ENCODE measurements around the gene RAB39A.
A peak's percentile ranks its signal among the peaks of the same experiment; 100 is the strongest.

Gene RAB39A

GRCh38 chr11:108009497-108010370 is 81.5 kb downstream of the RAB39A start:
- TF ChIP-seq CTCF (IDR thresholded peaks at IDR 0.05; ENCODE audit: insufficient read depth, low read length, missing control alignments) = no peak
- CTCF ChIA-PET = interaction anchor here (0.8 to 2.5 kb wide), 17 partner anchors 8 to 646 kb away, joined by 3 to 17 read pairs (median 6); no protein-coding TSS in a partner anchor
- DNase-seq (ENCODE audit: low read depth, low spot score) = no peak
- POLR2A ChIA-PET = interaction anchor here (0.8 to 1.2 kb wide), 2 partner anchors 11 to 446 kb away, joined by 3 to 6 read pairs; no protein-coding TSS in a partner anchor
- H3K4me3 ChIP-seq (ENCODE audit: low read depth, low read length) = peak overlapping the region; percentile 99

- ChIA-PET CTCF (no interaction called here), POLR2A (no interaction called here)
- DNase-seq (ENCODE audit: low read depth, low spot score) = no peak
- no peak overlapping the region for H3K4me3 ChIP-seq (ENCODE audit: low read depth, low read length)
- no peak for TF ChIP-seq CTCF (IDR thresholded peaks at IDR 0.05; ENCODE audit: insufficient read depth, low read length, missing control alignments)
These were observed 84.0 kb downstream of the RAB39A start for GRCh38 chr11:108012139-108012725.
